GM12801 (cell line): Measurements from ENCODE around the gene RASGEF1C.

ENCODE experiments used
- CTCF ChIP-seq: IDR thresholded peaks from one replicate; pipeline ENCODE4 v1.5.1; 2011; ENCODE audit warnings: control low read depth; ENCODE audit not compliant: insufficient read length; ENCODE audit errors: extremely low read depth

The RASGEF1C gene

GRCh38 chr5:180109920-180110319 is 99.1 kb downstream of the RASGEF1C start:
- no peak for TF ChIP-seq CTCF

GRCh38 chr5:180107005-180107404 is 102.0 kb downstream of the RASGEF1C start:
- no peak for TF ChIP-seq CTCF

DNA sequence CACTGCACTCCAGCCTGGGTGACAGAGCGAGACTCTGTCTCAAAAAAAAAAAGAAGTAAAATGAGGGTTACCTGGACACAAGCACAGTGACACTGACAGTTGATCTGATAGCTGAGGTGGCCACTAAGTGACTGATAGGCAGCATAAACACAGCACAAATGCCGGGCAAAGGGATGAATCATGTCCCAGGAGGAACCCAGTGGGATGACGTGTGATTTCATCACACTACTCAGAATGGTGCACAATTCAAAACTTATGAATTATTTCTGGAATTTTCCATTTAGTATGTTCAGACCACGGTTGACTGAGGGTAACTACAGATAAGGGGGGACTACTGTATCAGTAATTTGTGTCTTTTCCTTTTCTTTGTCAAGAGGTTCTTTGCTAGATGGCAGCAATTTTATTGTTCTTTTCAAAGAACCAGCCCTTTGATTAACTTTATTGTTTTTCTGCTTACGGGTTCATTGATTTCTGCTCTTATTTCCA is 103.1 kb downstream of the RASGEF1C start:
- TF ChIP-seq CTCF = no peak

DNA sequence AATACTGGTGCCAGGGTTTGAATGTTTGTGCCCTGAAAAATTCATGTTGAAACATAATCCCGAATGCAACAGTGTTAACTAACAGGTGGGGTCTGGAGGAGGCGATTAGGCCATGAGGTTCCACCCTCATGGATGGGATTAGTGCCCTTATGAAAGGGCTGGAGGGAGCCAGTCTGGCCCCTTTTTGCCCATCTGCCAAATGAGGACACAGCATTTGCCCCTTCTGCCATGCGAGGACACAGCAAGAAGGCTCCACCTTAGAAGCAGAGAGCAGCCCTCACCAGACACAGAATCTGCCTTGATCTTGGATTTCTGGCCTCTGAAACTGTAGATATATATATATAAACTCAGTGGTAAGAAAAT is 104.9 kb downstream of the RASGEF1C start:
- no peak for TF ChIP-seq CTCF

- TF ChIP-seq CTCF = no peak
Measured at GRCh38 chr5:180103487-180104167, 105.4 kb downstream of the RASGEF1C start.

DNA sequence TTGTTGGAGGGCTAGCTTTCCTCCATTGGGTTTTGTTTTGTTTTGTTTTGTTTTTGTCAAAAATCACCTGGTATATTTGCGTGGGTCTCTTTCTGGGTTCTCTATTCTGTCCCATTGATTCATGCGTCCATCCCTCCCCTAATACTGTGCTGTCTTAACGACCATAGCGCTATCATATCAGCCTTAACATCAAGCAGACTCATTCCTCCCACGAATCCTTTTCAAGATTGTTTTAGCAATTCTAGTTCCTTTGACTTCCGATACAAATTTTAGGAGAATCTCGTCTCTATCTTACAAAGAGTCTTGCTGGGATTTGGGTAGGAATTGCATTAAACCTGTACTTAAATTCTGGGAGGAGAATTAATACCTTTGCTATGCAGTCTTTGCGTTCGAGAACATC is 106.4 kb downstream of the RASGEF1C start:
- TF ChIP-seq CTCF = no peak

GRCh38 chr5:180101451-180102105 is 107.4 kb downstream of the RASGEF1C start:
- TF ChIP-seq CTCF = no peak
